ENCODE measurements around the gene PRKCE. TPM values are rescaled to one million over a fixed set of nuclear protein-coding genes. Genes with fewer than 3 reads are reported as not detected.

The PRKCE gene
- total and polyA plus RNA-seq, 2 of the 8 experiments (the other 6 are each of a cell fraction or from before 2014, with no cell fraction given): 0.54 to 2.1 TPM

DNA sequence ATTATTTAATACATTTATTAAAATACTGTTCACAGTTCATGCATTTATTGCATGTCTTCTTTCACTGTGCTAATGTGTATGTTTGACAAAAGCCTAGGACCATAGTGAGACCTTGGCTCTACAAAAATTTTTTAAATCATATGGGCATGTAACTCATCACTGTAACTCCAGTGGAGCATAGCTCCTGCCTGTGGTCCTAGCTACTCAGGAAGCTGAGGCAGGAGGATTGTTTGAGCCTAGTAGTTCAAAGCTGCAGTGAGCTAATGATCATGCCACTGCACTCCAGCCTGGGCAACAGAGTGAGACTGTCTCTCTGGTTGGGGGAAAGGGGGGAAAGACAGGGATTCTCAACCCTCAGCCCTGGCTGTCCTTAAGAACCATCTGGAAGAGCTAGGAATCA, 137.8 kb downstream of the PRKCE start:
- no peak for FAIRE-seq
- CTCF ChIA-PET (ENCODE audit: partially characterized antibody): interaction anchor here (0.7 to 12.5 kb wide), 4 partner anchors 10 to 146 kb away, joined by 3 to 136 read pairs (median 3); no protein-coding TSS in a partner anchor
- no peak for TF ChIP-seq SAP30 (IDR thresholded peaks at IDR 0.05; ENCODE audit: insufficient read depth, insufficient replicate concordance, low read length)
- no peak for TF ChIP-seq SUZ12 (IDR thresholded peaks at IDR 0.05; ENCODE audit: low read length)
- no peak for TF ChIP-seq SP4 (IDR thresholded peaks at IDR 0.05; ENCODE audit: low read length)
- no peak for TF ChIP-seq E2F6 (IDR thresholded peaks at IDR 0.05)
- TF ChIP-seq SP1 (IDR thresholded peaks at IDR 0.05; ENCODE audit: low read depth, low read length): no peak
- no peak for TF ChIP-seq NANOG (IDR thresholded peaks at IDR 0.05; ENCODE audit: insufficient read depth, low read depth, low read length, poor library complexity, severe bottlenecking)
- no peak for TF ChIP-seq BCL11A (IDR thresholded peaks at IDR 0.05; ENCODE audit: low read depth in 2 of 2, low read length in 2 of 2)
- TF ChIP-seq FOSL1 (IDR thresholded peaks at IDR 0.05; ENCODE audit: insufficient read depth, low read depth, low read length): no peak
- no peak for TF ChIP-seq ATF3 (IDR thresholded peaks at IDR 0.05; ENCODE audit: insufficient read depth, low read depth, low read length)
- TF ChIP-seq MAFK (IDR thresholded peaks at IDR 0.05; ENCODE audit: low read depth, low read length): no peak

More for the DNA sequence above, 137.8 kb downstream of the PRKCE start:
- H3K4me2 ChIP-seq (ENCODE audit: insufficient read depth in 1 of 2, low read depth in 2 of 2, low read length in 2 of 2): no peak overlapping the region
- no peaks in the 10 kb centered on the region for H3K9me3 ChIP-seq (ENCODE audit: insufficient read depth in 2 of 2, low read depth in 1 of 2, low read length in 1 of 2)
- no peak overlapping the region for H3K23ac ChIP-seq (ENCODE audit: insufficient read length)
- H2BK20ac ChIP-seq (ENCODE audit: low read length): no peak overlapping the region
- no peak overlapping the region for H2BK15ac ChIP-seq (ENCODE audit: low read length)
- no peak overlapping the region for H3K56ac ChIP-seq (replicated peaks; ENCODE audit: insufficient read length, low read depth, low read length)
- no peaks in the 10 kb centered on the region for H3K27me3 ChIP-seq (replicated peaks in 1 of 4; ENCODE audit: control insufficient read depth in 3 of 4, extremely low read depth in 1 of 4, insufficient read depth in 3 of 4, low read length in 3 of 4)
- no peak overlapping the region for H2BK5ac ChIP-seq (ENCODE audit: low read depth, low read length)
- no peaks in the 10 kb centered on the region for H3K4me1 ChIP-seq (replicated peaks in 1 of 4; ENCODE audit: control insufficient read depth in 3 of 4, insufficient read depth in 4 of 4, low read length in 3 of 4)
- H3K79me1 ChIP-seq (ENCODE audit: low read depth, low read length): no peaks in the 10 kb centered on the region
- no peak overlapping the region for H3K27ac ChIP-seq (ENCODE audit: low read depth, low read length)
- H2BK12ac ChIP-seq (ENCODE audit: low read depth, low read length): no peak overlapping the region
- H3K4me3 ChIP-seq (ENCODE audit: extremely low read depth in 1 of 4, insufficient read depth in 2 of 4, low read depth in 3 of 4, low read length in 4 of 4): no peak overlapping the region
- no peak overlapping the region for H2AK5ac ChIP-seq (ENCODE audit: low read depth, low read length)
- H3K14ac ChIP-seq (ENCODE audit: insufficient read length): no peak overlapping the region
- no peak overlapping the region for H3K18ac ChIP-seq (ENCODE audit: extremely low read depth, low read length)
- H4K8ac ChIP-seq (ENCODE audit: extremely low read depth, insufficient read depth, low read length): no peak overlapping the region
- H3K36me3 ChIP-seq (ENCODE audit: control insufficient read depth in 2 of 4, insufficient read depth in 4 of 4, low read length in 3 of 4): no peaks in the 10 kb centered on the region
- no peaks in the 10 kb centered on the region for H3K79me2 ChIP-seq (ENCODE audit: control insufficient read depth in 1 of 2, insufficient read depth in 2 of 2, low read length in 2 of 2)
- no peak overlapping the region for H2AFZ ChIP-seq (ENCODE audit: low read length)
- H4K20me1 ChIP-seq (replicated peaks in 1 of 2; ENCODE audit: control insufficient read depth in 1 of 2, insufficient read depth in 2 of 2, low read length in 2 of 2): no peaks in the 10 kb centered on the region
- H3K4ac ChIP-seq (replicated peaks; ENCODE audit: insufficient read length, low read depth, low read length): no peak overlapping the region
- DNase-seq (ENCODE audit: low read depth in 1 of 2, low spot score in 2 of 2): no peak
- POLR2A ChIA-PET (ENCODE audit: partially characterized antibody): no interaction called here
- H3K23me2 ChIP-seq (ENCODE audit: low read depth, low read length): no peaks in the 10 kb centered on the region
- H2BK120ac ChIP-seq (replicated peaks; ENCODE audit: low read depth, low read length): no peak overlapping the region
- no peak overlapping the region for H3K9ac ChIP-seq (replicated peaks in 1 of 4; ENCODE audit: extremely low read depth in 1 of 4, low read depth in 3 of 4, low read length in 3 of 4)
- no peak overlapping the region for H4K5ac ChIP-seq (ENCODE audit: insufficient read length, low read depth, low read length)
- H4K91ac ChIP-seq (replicated peaks; ENCODE audit: insufficient read length, low read length): no peak overlapping the region
